PFSK-1 (cell line): ENCODE results near the gene RNF5.

Source experiments
- FOXP2 ChIP-seq: optimal IDR thresholded peaks from 2 replicates; pipeline ENCODE3; 2011; ENCODE audit warnings: borderline replicate concordance, control low read depth, inconsistent platforms; ENCODE audit not compliant: insufficient read depth; ENCODE audit errors: extremely low read length, extremely low read depth
- POLR2AphosphoS5 ChIP-seq: IDR thresholded peaks from 2 replicates; pipeline ENCODE4 v1.6.1; 2012; ENCODE audit warnings: low read depth, mild to moderate bottlenecking, control low read depth, low read length, moderate library complexity
- SIN3A ChIP-seq: IDR thresholded peaks from 2 replicates; pipeline ENCODE4 v1.6.1; 2012; ENCODE audit warnings: mild to moderate bottlenecking, low read length, moderate library complexity, borderline replicate concordance; ENCODE audit not compliant: insufficient read depth
- TAF1 ChIP-seq: IDR thresholded peaks from 2 replicates; pipeline ENCODE4 v1.6.1; 2012; ENCODE audit warnings: low read length, control low read depth, borderline replicate concordance; ENCODE audit not compliant: insufficient read depth
- TF ChIP-seq, protein P1 (sequence below), 2 experiments: IDR thresholded peaks; 2 replicates each; pipeline versions ENCODE4 v1.6.1 to v1.8.0; 2011 to 2012; ENCODE audit warnings: low read depth in 2 of 2, low read length in 2 of 2, control low read depth in 1 of 2, inconsistent platforms in 1 of 2, mild to moderate bottlenecking in 1 of 2, moderate library complexity in 1 of 2; ENCODE audit not compliant: insufficient read depth in 1 of 2

The RNF5 gene

DNA sequence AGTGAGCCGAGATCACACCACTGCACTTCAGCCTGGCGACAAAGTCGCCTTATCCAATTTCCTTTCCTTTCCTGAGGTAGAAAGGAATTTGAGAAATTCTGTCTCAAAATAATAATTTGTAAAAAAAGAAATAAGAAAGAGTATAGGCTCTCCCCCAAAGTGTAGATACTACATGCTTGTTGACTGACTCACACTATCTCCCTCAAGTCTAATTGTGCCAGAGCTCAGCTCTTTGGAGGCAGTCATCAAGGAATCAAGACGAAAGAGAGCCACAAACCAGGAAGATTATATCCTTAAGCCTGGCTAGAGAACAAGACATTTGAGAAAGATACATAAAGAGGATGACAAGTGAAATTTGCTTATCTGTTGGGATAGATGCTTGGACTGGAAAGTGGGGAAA lies 44.4 kb upstream of the RNF5 start:
- TF ChIP-seq SIN3A (no peak), FOXP2 (no peak), TAF1 (no peak), POLR2AphosphoS5 (no peak)
- TF ChIP-seq, protein P1, sequence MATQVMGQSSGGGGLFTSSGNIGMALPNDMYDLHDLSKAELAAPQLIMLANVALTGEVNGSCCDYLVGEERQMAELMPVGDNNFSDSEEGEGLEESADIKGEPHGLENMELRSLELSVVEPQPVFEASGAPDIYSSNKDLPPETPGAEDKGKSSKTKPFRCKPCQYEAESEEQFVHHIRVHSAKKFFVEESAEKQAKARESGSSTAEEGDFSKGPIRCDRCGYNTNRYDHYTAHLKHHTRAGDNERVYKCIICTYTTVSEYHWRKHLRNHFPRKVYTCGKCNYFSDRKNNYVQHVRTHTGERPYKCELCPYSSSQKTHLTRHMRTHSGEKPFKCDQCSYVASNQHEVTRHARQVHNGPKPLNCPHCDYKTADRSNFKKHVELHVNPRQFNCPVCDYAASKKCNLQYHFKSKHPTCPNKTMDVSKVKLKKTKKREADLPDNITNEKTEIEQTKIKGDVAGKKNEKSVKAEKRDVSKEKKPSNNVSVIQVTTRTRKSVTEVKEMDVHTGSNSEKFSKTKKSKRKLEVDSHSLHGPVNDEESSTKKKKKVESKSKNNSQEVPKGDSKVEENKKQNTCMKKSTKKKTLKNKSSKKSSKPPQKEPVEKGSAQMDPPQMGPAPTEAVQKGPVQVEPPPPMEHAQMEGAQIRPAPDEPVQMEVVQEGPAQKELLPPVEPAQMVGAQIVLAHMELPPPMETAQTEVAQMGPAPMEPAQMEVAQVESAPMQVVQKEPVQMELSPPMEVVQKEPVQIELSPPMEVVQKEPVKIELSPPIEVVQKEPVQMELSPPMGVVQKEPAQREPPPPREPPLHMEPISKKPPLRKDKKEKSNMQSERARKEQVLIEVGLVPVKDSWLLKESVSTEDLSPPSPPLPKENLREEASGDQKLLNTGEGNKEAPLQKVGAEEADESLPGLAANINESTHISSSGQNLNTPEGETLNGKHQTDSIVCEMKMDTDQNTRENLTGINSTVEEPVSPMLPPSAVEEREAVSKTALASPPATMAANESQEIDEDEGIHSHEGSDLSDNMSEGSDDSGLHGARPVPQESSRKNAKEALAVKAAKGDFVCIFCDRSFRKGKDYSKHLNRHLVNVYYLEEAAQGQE (IDR thresholded peaks at IDR 0.05; ENCODE audit: insufficient read depth in 1 of 2, low read depth in 2 of 2, low read length in 2 of 2) = no peak

DNA sequence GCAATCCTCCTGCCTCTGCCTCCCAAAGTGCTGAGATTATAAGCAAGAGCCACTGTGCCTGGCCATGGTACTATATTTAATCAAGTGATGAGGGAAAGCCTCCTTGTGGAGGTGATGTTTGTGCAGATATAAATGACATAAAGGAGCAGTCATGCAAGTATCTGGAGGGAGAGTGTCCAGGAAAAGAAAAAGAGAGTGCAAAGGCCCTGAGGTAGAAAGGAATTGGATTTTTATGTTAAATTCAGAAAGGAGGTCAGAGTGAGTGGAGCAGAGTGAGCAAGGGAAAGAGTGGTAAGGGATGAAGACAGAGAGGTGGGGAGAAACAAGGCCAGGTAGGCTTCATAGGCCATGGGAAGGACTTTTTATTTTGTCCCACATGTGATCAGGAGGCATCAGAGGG lies 40.8 kb upstream of the RNF5 start:
- TF ChIP-seq TAF1 = no peak
- TF ChIP-seq, protein P1 (IDR thresholded peaks at IDR 0.05; ENCODE audit: insufficient read depth in 1 of 2, low read depth in 2 of 2, low read length in 2 of 2) = no peak
- no peak for TF ChIP-seq SIN3A
- TF ChIP-seq POLR2AphosphoS5 = no peak
- TF ChIP-seq FOXP2 = no peak

DNA sequence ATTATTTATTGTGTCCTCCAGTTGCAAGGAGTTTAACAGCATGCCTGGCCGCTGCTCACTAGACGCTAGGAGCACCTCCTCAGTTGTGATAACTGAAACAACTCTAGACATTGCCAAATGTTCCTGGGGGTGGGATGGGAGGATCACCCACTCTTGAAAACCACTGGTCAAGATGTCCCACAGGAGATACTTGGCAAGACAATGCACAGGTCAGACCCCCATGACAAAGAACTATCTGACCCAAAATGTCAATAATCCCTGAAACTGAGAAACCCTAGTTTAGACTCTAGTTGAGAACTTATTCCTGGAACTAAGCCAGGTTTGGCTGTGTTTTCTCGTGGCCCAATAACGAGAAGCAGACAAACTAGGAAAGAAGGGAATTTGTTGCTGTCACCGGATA lies 38.6 kb upstream of the RNF5 start:
- TF ChIP-seq POLR2AphosphoS5 (no peak), SIN3A (no peak), FOXP2 (no peak), TAF1 (no peak)
- TF ChIP-seq, protein P1 (IDR thresholded peaks at IDR 0.05; ENCODE audit: insufficient read depth in 1 of 2, low read depth in 2 of 2, low read length in 2 of 2) = no peak

DNA sequence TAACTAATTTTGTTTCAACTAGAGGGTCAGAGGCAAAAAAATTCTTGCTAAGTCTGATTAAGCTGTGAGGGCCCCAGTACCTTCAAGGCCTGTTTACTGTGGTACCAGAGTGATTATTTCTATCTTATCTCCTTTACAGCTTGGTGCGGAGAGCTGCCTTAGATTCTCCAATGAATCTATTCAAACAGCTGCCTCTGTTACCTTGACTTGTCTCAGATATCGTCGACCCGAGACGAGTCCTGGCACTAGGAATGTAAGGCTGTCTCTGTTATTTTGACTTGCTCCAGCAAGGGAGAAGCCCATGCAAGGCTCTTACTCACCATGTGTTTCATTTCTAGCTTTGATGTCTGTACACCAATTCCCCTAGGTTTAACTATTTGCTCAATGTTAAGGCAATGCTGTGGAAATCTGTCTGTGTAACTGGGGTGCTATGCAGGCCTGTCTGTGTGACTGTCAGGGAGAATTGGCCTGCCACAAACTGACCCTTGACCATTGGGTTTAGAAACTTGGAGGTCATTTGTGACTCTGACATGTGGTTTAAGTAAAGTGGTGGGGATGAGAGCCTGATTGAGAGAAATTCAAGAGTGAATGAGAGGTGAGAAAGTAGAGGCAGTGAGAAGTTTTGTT lies 37.7 kb upstream of the RNF5 start:
- no peak for TF ChIP-seq FOXP2
- TF ChIP-seq POLR2AphosphoS5 = no peak
- TF ChIP-seq, protein P1 (IDR thresholded peaks at IDR 0.05; ENCODE audit: insufficient read depth in 1 of 2, low read depth in 2 of 2, low read length in 2 of 2) = no peak
- no peak for TF ChIP-seq TAF1
- no peak for TF ChIP-seq SIN3A

DNA sequence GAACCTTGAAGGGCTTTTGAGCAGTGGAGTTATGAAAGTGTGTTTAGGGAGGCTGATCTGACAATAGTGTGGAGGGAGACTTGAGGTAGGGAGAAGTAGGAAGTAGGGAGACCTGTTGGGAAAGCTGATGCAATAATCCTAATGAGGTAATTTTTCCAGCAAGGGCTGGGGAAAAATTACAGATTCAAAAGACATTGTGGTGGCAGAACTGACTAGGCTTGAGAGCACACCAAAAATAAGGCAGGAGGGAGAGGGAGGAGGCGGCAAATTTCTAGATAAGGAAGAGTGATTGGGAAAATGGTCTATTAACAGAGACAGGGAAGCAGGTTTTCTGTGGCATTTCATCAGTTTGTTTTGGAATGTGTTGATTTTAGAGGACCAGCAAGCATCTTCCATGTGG lies 31.9 kb upstream of the RNF5 start:
- no peak for TF ChIP-seq POLR2AphosphoS5
- TF ChIP-seq FOXP2 = no peak
- no peak for TF ChIP-seq SIN3A
- TF ChIP-seq TAF1 = no peak
- TF ChIP-seq, protein P1 (IDR thresholded peaks at IDR 0.05; ENCODE audit: insufficient read depth in 1 of 2, low read depth in 2 of 2, low read length in 2 of 2) = no peak
